ENCODE results near the gene BHLHA15. TPM values are rescaled to one million over a fixed set of nuclear protein-coding genes. Genes with fewer than 3 reads are reported as not detected.

Gene BHLHA15
- total and polyA plus RNA-seq, 2 of the 8 experiments (the other 6 are each of a cell fraction or from before 2014, with no cell fraction given), result 1.1 to 2.7 TPM

GRCh38 chr7:98194672-98195457 lies 16.4 kb upstream of the BHLHA15 start:
- Histone ChIP-seq H2BK5ac (ENCODE audit: low read depth, low read length) (no peak overlapping the region), H3K36me3 (ENCODE audit: control insufficient read depth in 2 of 4, insufficient read depth in 4 of 4, low read length in 3 of 4) (peaks cover 6 to 41% (median 27%) of the 10 kb centered on the region in 4 experiments; a peak in 7 of 8 replicates), H4K20me1 (replicated peaks in 1 of 2; ENCODE audit: control insufficient read depth in 1 of 2, insufficient read depth in 2 of 2, low read length in 2 of 2) (peaks cover 2 to 10% of the 10 kb centered on the region in 2 experiments), H4K91ac (replicated peaks; ENCODE audit: insufficient read length, low read length) (no peak overlapping the region), H3K27ac (ENCODE audit: low read depth, low read length) (no peak overlapping the region), H2BK12ac (ENCODE audit: low read depth, low read length) (no peak overlapping the region), H3K4ac (replicated peaks; ENCODE audit: insufficient read length, low read depth, low read length) (no peak overlapping the region), H3K79me2 (ENCODE audit: control insufficient read depth in 1 of 2, insufficient read depth in 2 of 2, low read length in 2 of 2) (peaks cover 0 to 6% of the 10 kb centered on the region in 2 experiments; a peak in 2 of 4 replicates), H2AFZ (ENCODE audit: low read length) (no peak overlapping the region), H3K14ac (ENCODE audit: insufficient read length) (no peak overlapping the region), H2BK120ac (replicated peaks; ENCODE audit: low read depth, low read length) (no peak overlapping the region), H3K23me2 (ENCODE audit: low read depth, low read length) (no peaks in the 10 kb centered on the region), H2BK15ac (ENCODE audit: low read length) (no peak overlapping the region), H3K4me2 (ENCODE audit: insufficient read depth in 1 of 2, low read depth in 2 of 2, low read length in 2 of 2) (no peak overlapping the region), H3K56ac (replicated peaks; ENCODE audit: insufficient read length, low read depth, low read length) (no peak overlapping the region), H3K79me1 (ENCODE audit: low read depth, low read length) (peaks cover 2% of the 10 kb centered on the region; the same call in 1 of the 2 replicates), H2BK20ac (ENCODE audit: low read length) (no peak overlapping the region), H4K8ac (ENCODE audit: extremely low read depth, insufficient read depth, low read length) (no peak overlapping the region), H3K23ac (ENCODE audit: insufficient read length) (no peak overlapping the region), H3K4me1 (replicated peaks in 1 of 4; ENCODE audit: control insufficient read depth in 3 of 4, insufficient read depth in 4 of 4, low read length in 3 of 4) (no peaks in the 10 kb centered on the region), H3K4me3 (ENCODE audit: extremely low read depth in 1 of 4, insufficient read depth in 2 of 4, low read depth in 3 of 4, low read length in 4 of 4) (no peak overlapping the region), H3K27me3 (replicated peaks in 1 of 4; ENCODE audit: control insufficient read depth in 3 of 4, extremely low read depth in 1 of 4, insufficient read depth in 3 of 4, low read length in 3 of 4) (no peaks in the 10 kb centered on the region), H3K18ac (ENCODE audit: extremely low read depth, low read length) (no peak overlapping the region), H4K5ac (ENCODE audit: insufficient read length, low read depth, low read length) (no peak overlapping the region), H2AK5ac (ENCODE audit: low read depth, low read length) (no peak overlapping the region), H3K9ac (replicated peaks in 1 of 4; ENCODE audit: extremely low read depth in 1 of 4, low read depth in 3 of 4, low read length in 3 of 4) (no peak overlapping the region), H3K9me3 (ENCODE audit: insufficient read depth in 2 of 2, low read depth in 1 of 2, low read length in 1 of 2) (no peaks in the 10 kb centered on the region)
- ChIA-PET CTCF (ENCODE audit: partially characterized antibody) (interaction anchor here (0.6 to 1.6 kb wide), 7 partner anchors 9 to 158 kb away, joined by 3 to 7 read pairs (median 3); no protein-coding TSS in a partner anchor), POLR2A (ENCODE audit: partially characterized antibody) (interaction anchor here (0.7 kb wide), 1 partner anchor 66 kb away, joined by 3 read pairs; no protein-coding TSS in a partner anchor)
- WGBS, 2 experiments (ENCODE audit: extremely low coverage in 1 of 2, insufficient coverage in 1 of 2, insufficient read length in 1 of 2, insufficient replicate concordance in 2 of 2, low coverage in 1 of 2, low lambda C conversion rate in 2 of 2, missing lambda C conversion rate in 1 of 2), result 88% methylated on average over 8 of the region's 8 CpGs; no CpG with 5 or more reads in 1 of the 2 experiments
- DNase-seq (ENCODE audit: low read depth in 1 of 2, low spot score in 2 of 2) (no peak), FAIRE-seq (no peak)
- TF ChIP-seq CBX8 (IDR thresholded peaks at IDR 0.05; ENCODE audit: borderline replicate concordance, low read depth, low read length) (no peak), CHD2 (IDR thresholded peaks at IDR 0.05; ENCODE audit: low read length) (no peak), CHD1 (IDR thresholded peaks at IDR 0.05; ENCODE audit: low read depth, low read length) (no peak), TBP (IDR thresholded peaks at IDR 0.05; ENCODE audit: low read depth, low read length) (no peak), SRF (IDR thresholded peaks at IDR 0.05; ENCODE audit: low read depth, low read length) (no peak), SP4 (IDR thresholded peaks at IDR 0.05; ENCODE audit: low read length) (no peak), POU5F1 (IDR thresholded peaks at IDR 0.05; ENCODE audit: low read depth, low read length) (no peak), CTBP2 (IDR thresholded peaks at IDR 0.05; ENCODE audit: borderline replicate concordance, insufficient read depth, insufficient read length, low read length) (no peak), YY1 (IDR thresholded peaks at IDR 0.05; ENCODE audit: low read depth, low read length) (no peak), SIN3A (conservative IDR thresholded peaks at IDR 0.05 in 1 of 2, IDR thresholded peaks at IDR 0.05 in 1 of 2; ENCODE audit: low read depth in 1 of 2, low read length in 2 of 2) (no peak)

Data from H1 (cell line).